Measurements from ENCODE around the gene LGR4. TPM values are rescaled to one million over a fixed set of nuclear protein-coding genes. Genes with fewer than 3 reads are reported as not detected.

Gene LGR4
- total and polyA plus RNA-seq, 9 of the 15 experiments (the other 6 are each of a cell fraction or from before 2014, with no cell fraction given), result 0.94 to 10.1 (median 5.8) TPM

DNA sequence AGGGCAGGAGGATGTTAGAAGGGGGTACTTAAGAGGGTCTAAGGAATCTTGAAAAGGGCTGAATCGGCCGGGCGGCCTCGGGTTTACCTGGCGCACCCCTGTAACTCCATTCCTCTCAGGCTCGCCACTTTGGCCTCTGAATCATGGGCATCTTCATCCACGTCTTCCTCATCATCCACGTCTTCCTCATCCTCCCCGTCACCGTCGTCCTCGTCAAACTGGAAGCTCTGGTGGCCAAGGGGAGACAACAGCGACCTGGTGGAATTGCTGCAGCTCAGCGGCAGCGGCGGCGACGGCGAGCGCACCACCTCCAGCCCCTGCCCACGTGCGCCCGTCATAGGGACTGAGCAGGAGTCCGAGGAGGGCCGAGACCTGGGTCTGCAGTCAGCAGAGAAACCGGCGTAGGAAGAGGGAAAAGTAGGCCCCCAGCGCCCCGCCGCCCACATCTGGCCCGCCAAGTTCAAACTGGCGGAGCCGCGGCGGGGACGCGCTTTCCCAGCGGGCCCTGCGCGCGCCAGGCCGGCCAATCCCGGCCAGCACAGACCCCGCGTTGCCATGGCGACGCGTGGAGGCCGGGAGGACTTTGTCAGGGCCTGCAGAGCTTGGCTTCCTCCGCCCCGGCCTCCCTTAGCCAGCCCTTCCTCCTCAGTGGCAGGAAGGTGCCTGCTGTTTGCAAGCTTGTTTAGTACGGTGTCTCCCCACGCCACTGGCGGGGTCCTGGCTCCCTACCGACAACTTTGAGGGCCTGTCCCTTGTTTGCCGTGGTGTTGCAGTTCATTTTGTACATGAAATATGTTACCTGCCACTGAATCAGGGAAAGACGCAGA lies 109.6 kb downstream of the LGR4 start, which contains the start of gene CCDC34 (continued):
- TF ChIP-seq, protein P1, sequence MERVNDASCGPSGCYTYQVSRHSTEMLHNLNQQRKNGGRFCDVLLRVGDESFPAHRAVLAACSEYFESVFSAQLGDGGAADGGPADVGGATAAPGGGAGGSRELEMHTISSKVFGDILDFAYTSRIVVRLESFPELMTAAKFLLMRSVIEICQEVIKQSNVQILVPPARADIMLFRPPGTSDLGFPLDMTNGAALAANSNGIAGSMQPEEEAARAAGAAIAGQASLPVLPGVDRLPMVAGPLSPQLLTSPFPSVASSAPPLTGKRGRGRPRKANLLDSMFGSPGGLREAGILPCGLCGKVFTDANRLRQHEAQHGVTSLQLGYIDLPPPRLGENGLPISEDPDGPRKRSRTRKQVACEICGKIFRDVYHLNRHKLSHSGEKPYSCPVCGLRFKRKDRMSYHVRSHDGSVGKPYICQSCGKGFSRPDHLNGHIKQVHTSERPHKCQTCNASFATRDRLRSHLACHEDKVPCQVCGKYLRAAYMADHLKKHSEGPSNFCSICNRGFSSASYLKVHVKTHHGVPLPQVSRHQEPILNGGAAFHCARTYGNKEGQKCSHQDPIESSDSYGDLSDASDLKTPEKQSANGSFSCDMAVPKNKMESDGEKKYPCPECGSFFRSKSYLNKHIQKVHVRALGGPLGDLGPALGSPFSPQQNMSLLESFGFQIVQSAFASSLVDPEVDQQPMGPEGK (CRISPR knock-in tag; IDR thresholded peaks at IDR 0.05; ENCODE audit: borderline replicate concordance), result no peak
- TF ChIP-seq PURB (CRISPR knock-in tag; IDR thresholded peaks at IDR 0.05; ENCODE audit: low read depth) (no peak), ZNF79 (CRISPR knock-in tag; IDR thresholded peaks at IDR 0.05; ENCODE audit: low read depth) (no peak), MXI1 (IDR thresholded peaks at IDR 0.05; ENCODE audit: low read depth, low read length) (peak; percentile 88), HMG20B (CRISPR knock-in tag; IDR thresholded peaks at IDR 0.05) (no peak), SIN3B (IDR thresholded peaks at IDR 0.05; ENCODE audit: low read depth) (0 out of 2 replicates have a peak, but pooled peaks have one; percentile 33), THAP7 (CRISPR knock-in tag; IDR thresholded peaks at IDR 0.05) (no peak), BMI1 (IDR thresholded peaks at IDR 0.05; ENCODE audit: low read length) (peak; percentile 95), L3MBTL2 (IDR thresholded peaks at IDR 0.05) (peak; percentile 90), SUPT5H (IDR thresholded peaks at IDR 0.05) (peak; percentile 67), FOXJ2 (tag; IDR thresholded peaks at IDR 0.05) (no peak), IRF1 (CRISPR knock-in tag; IDR thresholded peaks at IDR 0.05; ENCODE audit: borderline replicate concordance) (no peak), NEUROD1 (IDR thresholded peaks at IDR 0.05; ENCODE audit: borderline replicate concordance, low read depth, low read length, partially characterized antibody) (no peak), HDAC2 (IDR thresholded peaks at IDR 0.05) (peak; percentile 71; the same call in 1 of the 2 replicates), NRF1 (conservative IDR thresholded peaks at IDR 0.05 in 1 of 2, IDR thresholded peaks at IDR 0.05 in 1 of 2) (peak; percentile 83 to 86)
- TF ChIP-seq, protein P2, sequence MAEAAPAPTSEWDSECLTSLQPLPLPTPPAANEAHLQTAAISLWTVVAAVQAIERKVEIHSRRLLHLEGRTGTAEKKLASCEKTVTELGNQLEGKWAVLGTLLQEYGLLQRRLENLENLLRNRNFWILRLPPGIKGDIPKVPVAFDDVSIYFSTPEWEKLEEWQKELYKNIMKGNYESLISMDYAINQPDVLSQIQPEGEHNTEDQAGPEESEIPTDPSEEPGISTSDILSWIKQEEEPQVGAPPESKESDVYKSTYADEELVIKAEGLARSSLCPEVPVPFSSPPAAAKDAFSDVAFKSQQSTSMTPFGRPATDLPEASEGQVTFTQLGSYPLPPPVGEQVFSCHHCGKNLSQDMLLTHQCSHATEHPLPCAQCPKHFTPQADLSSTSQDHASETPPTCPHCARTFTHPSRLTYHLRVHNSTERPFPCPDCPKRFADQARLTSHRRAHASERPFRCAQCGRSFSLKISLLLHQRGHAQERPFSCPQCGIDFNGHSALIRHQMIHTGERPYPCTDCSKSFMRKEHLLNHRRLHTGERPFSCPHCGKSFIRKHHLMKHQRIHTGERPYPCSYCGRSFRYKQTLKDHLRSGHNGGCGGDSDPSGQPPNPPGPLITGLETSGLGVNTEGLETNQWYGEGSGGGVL (CRISPR knock-in tag; IDR thresholded peaks at IDR 0.05), result no peak
- TF ChIP-seq, protein P3, sequence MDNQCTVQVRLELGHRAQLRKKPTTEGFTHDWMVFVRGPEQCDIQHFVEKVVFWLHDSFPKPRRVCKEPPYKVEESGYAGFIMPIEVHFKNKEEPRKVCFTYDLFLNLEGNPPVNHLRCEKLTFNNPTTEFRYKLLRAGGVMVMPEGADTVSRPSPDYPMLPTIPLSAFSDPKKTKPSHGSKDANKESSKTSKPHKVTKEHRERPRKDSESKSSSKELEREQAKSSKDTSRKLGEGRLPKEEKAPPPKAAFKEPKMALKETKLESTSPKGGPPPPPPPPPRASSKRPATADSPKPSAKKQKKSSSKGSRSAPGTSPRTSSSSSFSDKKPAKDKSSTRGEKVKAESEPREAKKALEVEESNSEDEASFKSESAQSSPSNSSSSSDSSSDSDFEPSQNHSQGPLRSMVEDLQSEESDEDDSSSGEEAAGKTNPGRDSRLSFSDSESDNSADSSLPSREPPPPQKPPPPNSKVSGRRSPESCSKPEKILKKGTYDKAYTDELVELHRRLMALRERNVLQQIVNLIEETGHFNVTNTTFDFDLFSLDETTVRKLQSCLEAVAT (IDR thresholded peaks at IDR 0.05), result no peak
- TF ChIP-seq, protein P4, sequence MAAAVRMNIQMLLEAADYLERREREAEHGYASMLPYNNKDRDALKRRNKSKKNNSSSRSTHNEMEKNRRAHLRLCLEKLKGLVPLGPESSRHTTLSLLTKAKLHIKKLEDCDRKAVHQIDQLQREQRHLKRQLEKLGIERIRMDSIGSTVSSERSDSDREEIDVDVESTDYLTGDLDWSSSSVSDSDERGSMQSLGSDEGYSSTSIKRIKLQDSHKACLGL (CRISPR knock-in tag; IDR thresholded peaks at IDR 0.05; ENCODE audit: borderline replicate concordance, poor library complexity, severe bottlenecking), result peak; percentile 75
- TF ChIP-seq, protein P5, sequence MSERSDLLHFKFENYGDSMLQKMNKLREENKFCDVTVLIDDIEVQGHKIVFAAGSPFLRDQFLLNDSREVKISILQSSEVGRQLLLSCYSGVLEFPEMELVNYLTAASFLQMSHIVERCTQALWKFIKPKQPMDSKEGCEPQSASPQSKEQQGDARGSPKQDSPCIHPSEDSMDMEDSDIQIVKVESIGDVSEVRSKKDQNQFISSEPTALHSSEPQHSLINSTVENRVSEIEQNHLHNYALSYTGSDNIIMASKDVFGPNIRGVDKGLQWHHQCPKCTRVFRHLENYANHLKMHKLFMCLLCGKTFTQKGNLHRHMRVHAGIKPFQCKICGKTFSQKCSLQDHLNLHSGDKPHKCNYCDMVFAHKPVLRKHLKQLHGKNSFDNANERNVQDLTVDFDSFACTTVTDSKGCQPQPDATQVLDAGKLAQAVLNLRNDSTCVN (CRISPR knock-in tag; IDR thresholded peaks at IDR 0.05), result no peak
